22Rv1 (cell line): ENCODE results near the gene DVL1.

Experiments
- H3K27ac ChIP-seq: fragments of 450-650 bp; 2 replicates; pipeline ENCODE4 v1.5.1; 2017
- CTCF ChIP-seq: fragments of 450-650 bp; IDR thresholded peaks from 2 replicates; pipeline ENCODE4 v1.5.1; 2017; ENCODE audit warnings: mild to moderate bottlenecking
- ZFX ChIP-seq: fragments of 450-650 bp; IDR thresholded peaks from 2 replicates; pipeline ENCODE4 v1.6.1; 2017; ENCODE audit warnings: antibody characterized with exemption, borderline replicate concordance

Gene DVL1

GRCh38 chr1:1330366-1331067 is 18.7 kb downstream of the DVL1 start:
- no peak overlapping the region for H3K27ac ChIP-seq
- TF ChIP-seq CTCF = no peak
- no peak for TF ChIP-seq ZFX

- TF ChIP-seq ZFX = no peak
- TF ChIP-seq CTCF = no peak
- peak overlapping the region; percentile 42 for H3K27ac ChIP-seq
Observed at GRCh38 chr1:1329304-1330210, 19.7 kb downstream of the DVL1 start.

GRCh38 chr1:1328254-1328653 is 21.0 kb downstream of the DVL1 start:
- no peak overlapping the region for H3K27ac ChIP-seq
- TF ChIP-seq ZFX (no peak), CTCF (no peak)

GRCh38 chr1:1327291-1327690 is 21.9 kb downstream of the DVL1 start:
- no peak overlapping the region for H3K27ac ChIP-seq

GRCh38 chr1:1326075-1326605 is 23.1 kb downstream of the DVL1 start:
- peak overlapping the region; percentile 90 for H3K27ac ChIP-seq
- no peak for TF ChIP-seq ZFX
- no peak for TF ChIP-seq CTCF

More at GRCh38 chr1:1327291-1327690, 21.9 kb downstream of the DVL1 start:
- TF ChIP-seq CTCF = no peak
- no peak for TF ChIP-seq ZFX

- H3K27ac ChIP-seq = peak overlapping the region; percentile 90
- TF ChIP-seq CTCF = no peak
- TF ChIP-seq ZFX = no peak
Observed at GRCh38 chr1:1325288-1326074, 23.7 kb downstream of the DVL1 start.
